ENCODE measurements around the gene DENND6A. TPM values are rescaled to one million over a fixed set of nuclear protein-coding genes. Genes with fewer than 3 reads are reported as not detected.

DENND6A gene
- total RNA-seq, 2 donors from 2014 or later = 34.0 to 42.0 TPM

- DNase-seq (ENCODE audit: low spot score) (no peak), ATAC-seq (ENCODE audit: insufficient number of reproducible peaks, low FRiP score, low read depth) (no peak)
- TF ChIP-seq CTCF (IDR thresholded peaks at IDR 0.05) = no peak
- H3K4me1 ChIP-seq (ENCODE audit: control insufficient read depth in 1 of 2, low read depth in 2 of 2) = peaks cover 3 to 24% of the 10 kb centered on the region in 2 donors
- no peak overlapping the region for H3K27ac ChIP-seq
- H3K4me3 ChIP-seq = no peak overlapping the region
- no peaks in the 10 kb centered on the region for H3K27me3 ChIP-seq (replicated peaks; ENCODE audit: insufficient read depth)
- peaks cover 3% of the 10 kb centered on the region for H3K36me3 ChIP-seq
- no peaks in the 10 kb centered on the region for H3K9me3 ChIP-seq
Observed at GRCh38 chr3:57675530-57675929, 17.3 kb downstream of the DENND6A start.

- no peak for TF ChIP-seq CTCF (IDR thresholded peaks at IDR 0.05)
- peaks cover 3 to 13% of the 10 kb centered on the region in 2 donors for H3K4me1 ChIP-seq (ENCODE audit: control insufficient read depth in 1 of 2, low read depth in 2 of 2)
- H3K27me3 ChIP-seq (replicated peaks; ENCODE audit: insufficient read depth) = no peaks in the 10 kb centered on the region
- DNase-seq (ENCODE audit: low spot score) (no peak), ATAC-seq (ENCODE audit: insufficient number of reproducible peaks, low FRiP score, low read depth) (no peak)
- peaks cover 7% of the 10 kb centered on the region for H3K36me3 ChIP-seq
- no peak overlapping the region for H3K4me3 ChIP-seq
- H3K9me3 ChIP-seq = no peaks in the 10 kb centered on the region
- no peak overlapping the region for H3K27ac ChIP-seq
Observed at GRCh38 chr3:57673156-57673555, 19.7 kb downstream of the DENND6A start.

- DNase-seq (ENCODE audit: low spot score) (no peak), ATAC-seq (ENCODE audit: insufficient number of reproducible peaks, low FRiP score, low read depth) (no peak)
- no peaks in the 10 kb centered on the region for H3K27me3 ChIP-seq (replicated peaks; ENCODE audit: insufficient read depth)
- H3K27ac ChIP-seq = no peak overlapping the region
- H3K4me3 ChIP-seq = no peak overlapping the region
- H3K9me3 ChIP-seq = no peaks in the 10 kb centered on the region
- no peak for TF ChIP-seq CTCF (IDR thresholded peaks at IDR 0.05)
- H3K4me1 ChIP-seq (ENCODE audit: control insufficient read depth in 1 of 2, low read depth in 2 of 2) = peaks cover 3 to 8% of the 10 kb centered on the region in 2 donors
- peaks cover 12% of the 10 kb centered on the region for H3K36me3 ChIP-seq
Observed at GRCh38 chr3:57670543-57670942, 22.3 kb downstream of the DENND6A start.

DNA sequence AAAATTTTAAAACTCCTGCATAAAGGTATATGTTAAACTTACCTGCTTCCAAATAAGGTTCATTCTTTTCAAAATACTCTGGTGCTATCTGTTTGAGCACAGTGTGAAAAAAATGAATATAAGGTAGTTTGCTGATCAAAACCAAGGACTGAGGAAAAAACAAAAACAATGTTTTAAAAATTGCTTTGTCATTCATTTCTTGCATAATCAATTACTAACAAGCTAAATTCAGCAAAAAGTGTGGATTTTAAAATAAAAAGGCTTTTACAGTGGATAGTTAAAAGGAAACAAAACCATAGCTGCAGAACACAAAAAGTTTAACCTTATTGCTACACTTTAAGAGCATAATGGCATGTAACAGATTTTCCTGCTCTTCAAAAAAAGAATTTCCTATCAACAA, 31.5 kb downstream of the DENND6A start:
- Histone ChIP-seq H3K4me3 (no peak overlapping the region), H3K27me3 (replicated peaks; ENCODE audit: insufficient read depth) (no peaks in the 10 kb centered on the region), H3K4me1 (ENCODE audit: control insufficient read depth in 1 of 2, low read depth in 2 of 2) (no peaks in the 10 kb centered on the region), H3K27ac (no peak overlapping the region), H3K9me3 (no peaks in the 10 kb centered on the region), H3K36me3 (peaks cover 31% of the 10 kb centered on the region)
- DNase-seq (ENCODE audit: low spot score) (no peak), ATAC-seq (ENCODE audit: insufficient number of reproducible peaks, low FRiP score, low read depth) (no peak)
- TF ChIP-seq CTCF (IDR thresholded peaks at IDR 0.05) = no peak

DNA sequence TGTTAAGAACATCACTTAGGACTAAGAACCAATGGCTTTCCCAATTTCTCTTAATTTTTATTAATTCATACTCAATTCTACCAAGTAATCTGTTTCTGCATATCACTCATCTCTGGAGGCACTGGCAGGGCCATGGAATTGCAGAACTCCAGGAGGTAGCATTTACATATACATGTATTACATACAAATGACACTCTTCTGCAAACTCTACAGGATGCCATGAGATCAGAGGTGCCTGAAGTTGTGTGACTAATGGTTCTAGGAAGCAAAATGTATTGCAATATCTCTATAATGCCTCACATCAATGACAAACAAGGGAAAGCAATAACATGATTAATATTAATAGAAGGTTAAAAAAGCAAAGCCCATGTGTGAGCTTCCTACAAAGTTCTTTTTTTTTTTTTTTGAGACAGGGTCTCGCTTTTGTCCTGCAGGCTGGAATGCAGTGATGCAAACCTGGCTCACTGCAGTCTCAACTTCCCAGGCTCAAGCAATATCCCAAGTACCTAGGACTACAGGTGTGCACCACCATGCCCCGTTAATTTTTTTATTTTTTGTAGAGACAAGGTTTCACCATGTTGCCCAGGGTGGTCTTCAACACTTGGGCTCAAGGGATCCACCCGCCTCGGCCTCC, 33.0 kb downstream of the DENND6A start:
- peaks cover 31% of the 10 kb centered on the region for H3K36me3 ChIP-seq
- H3K4me3 ChIP-seq = no peak overlapping the region
- ATAC-seq (ENCODE audit: insufficient number of reproducible peaks, low FRiP score, low read depth) = no peak

More for the DNA sequence above, 33.0 kb downstream of the DENND6A start:
- no peaks in the 10 kb centered on the region for H3K9me3 ChIP-seq
- H3K27me3 ChIP-seq (replicated peaks; ENCODE audit: insufficient read depth) = no peaks in the 10 kb centered on the region
- TF ChIP-seq CTCF (IDR thresholded peaks at IDR 0.05) = no peak
- H3K4me1 ChIP-seq (ENCODE audit: control insufficient read depth in 1 of 2, low read depth in 2 of 2) = no peaks in the 10 kb centered on the region
- no peak overlapping the region for H3K27ac ChIP-seq
- no peak for DNase-seq (ENCODE audit: low spot score)
